DND-41 (cell line): ENCODE measurements around the gene ZNF343.

Experiments used
- CTCF ChIP-seq: IDR thresholded peaks from 2 replicates; pipeline ENCODE4 v1.5.1; 2012; ENCODE audit warnings: borderline replicate concordance, low read length, moderate library complexity, mild to moderate bottlenecking; ENCODE audit not compliant: poor library complexity, severe bottlenecking; ENCODE audit errors: extremely low read depth
- EZH2 ChIP-seq: IDR thresholded peaks from 3 replicates; pipeline ENCODE4 v1.6.1; 2012; ENCODE audit warnings: borderline replicate concordance, low read depth, mild to moderate bottlenecking, moderate library complexity, low read length, inconsistent platforms; ENCODE audit not compliant: severe bottlenecking

GRCh38 chr20:2460752-2461424 is 47.8 kb downstream of the ZNF343 start:
- TF ChIP-seq CTCF, result no peak
- TF ChIP-seq EZH2, result no peak
